Measurements from ENCODE around the gene LRRIQ4. TPM values are rescaled to one million over a fixed set of nuclear protein-coding genes. Genes with fewer than 3 reads are reported as not detected.

Gene LRRIQ4
- total and polyA plus RNA-seq, 4 donors: 0.09 TPM; not detected in 3

GRCh38 chr3:169855514-169855913, 42.8 kb downstream of the LRRIQ4 start:
- no peak overlapping the region for H3K9ac ChIP-seq (ENCODE audit: low read depth in 1 of 2, low read length in 2 of 2)
- no peak for DNase-seq (ENCODE audit: low spot score)
- H3K9me3 ChIP-seq (ENCODE audit: control insufficient read depth in 4 of 4, low read length in 3 of 4): no peaks in the 10 kb centered on the region
- TF ChIP-seq JUND (IDR thresholded peaks at IDR 0.05): no peak
- no peak for TF ChIP-seq RAD21 (IDR thresholded peaks at IDR 0.05)
- TF ChIP-seq HNF4A (conservative IDR thresholded peaks at IDR 0.05): no peak
- TF ChIP-seq RXRA (IDR thresholded peaks at IDR 0.05): no peak
- TF ChIP-seq SP1 (IDR thresholded peaks at IDR 0.05): no peak
- no peak for TF ChIP-seq ATF3 (IDR thresholded peaks at IDR 0.05)
- no peak for TF ChIP-seq REST (IDR thresholded peaks at IDR 0.05)
- no peak for TF ChIP-seq YY1 (IDR thresholded peaks at IDR 0.05)
- no peak for TF ChIP-seq FOXA1 (IDR thresholded peaks at IDR 0.05)
- no peak for TF ChIP-seq NR2F2 (IDR thresholded peaks at IDR 0.05)
- no peak for TF ChIP-seq ZBTB33 (IDR thresholded peaks at IDR 0.05)
- no peak for TF ChIP-seq HNF4G (IDR thresholded peaks at IDR 0.05)
- TF ChIP-seq GABPA (IDR thresholded peaks at IDR 0.05 in 1 of 2, conservative IDR thresholded peaks at IDR 0.05 in 1 of 2): no peak
- no peak for TF ChIP-seq MAX (IDR thresholded peaks at IDR 0.05)
- no peak for TF ChIP-seq TAF1 (conservative IDR thresholded peaks at IDR 0.05)
- TF ChIP-seq CTCF (IDR thresholded peaks at IDR 0.05; ENCODE audit: low read depth, low read length, missing input control): no peak
- no peak for TF ChIP-seq FOXA2 (IDR thresholded peaks at IDR 0.05)
- WGBS: 85% methylated on average over 3 of the region's 3 CpGs
- H3K4me3 ChIP-seq (ENCODE audit: low read depth in 1 of 3, low read length in 3 of 3): no peak overlapping the region
- H3K36me3 ChIP-seq (ENCODE audit: control insufficient read depth in 4 of 4, insufficient read depth in 3 of 4, low read depth in 1 of 4, low read length in 3 of 4): no peaks in the 10 kb centered on the region
- no peak overlapping the region for H3K27ac ChIP-seq (ENCODE audit: low read depth in 1 of 2, low read length in 2 of 2)
- H3K27me3 ChIP-seq (ENCODE audit: control insufficient read depth in 4 of 4, insufficient read depth in 4 of 4, low read length in 3 of 4): no peaks in the 10 kb centered on the region
- no peaks in the 10 kb centered on the region for H3K4me1 ChIP-seq (ENCODE audit: control insufficient read depth in 4 of 4, insufficient read depth in 4 of 4, low read length in 3 of 4)

- WGBS: 94% methylated on average over 2 of the region's 2 CpGs
- no peak for TF ChIP-seq ATF3 (IDR thresholded peaks at IDR 0.05)
- TF ChIP-seq CTCF (IDR thresholded peaks at IDR 0.05; ENCODE audit: low read depth, low read length, missing input control): no peak
- TF ChIP-seq TAF1 (conservative IDR thresholded peaks at IDR 0.05): no peak
Observed at GRCh38 chr3:169857811-169858210, 45.1 kb downstream of the LRRIQ4 start.

More at GRCh38 chr3:169857811-169858210, 45.1 kb downstream of the LRRIQ4 start:
- no peak overlapping the region for H3K4me3 ChIP-seq (ENCODE audit: low read depth in 1 of 3, low read length in 3 of 3)
- DNase-seq (ENCODE audit: low spot score): no peak
- no peaks in the 10 kb centered on the region for H3K4me1 ChIP-seq (ENCODE audit: control insufficient read depth in 4 of 4, insufficient read depth in 4 of 4, low read length in 3 of 4)
- H3K36me3 ChIP-seq (ENCODE audit: control insufficient read depth in 4 of 4, insufficient read depth in 3 of 4, low read depth in 1 of 4, low read length in 3 of 4): no peaks in the 10 kb centered on the region
- H3K27ac ChIP-seq (ENCODE audit: low read depth in 1 of 2, low read length in 2 of 2): no peak overlapping the region
- no peaks in the 10 kb centered on the region for H3K9me3 ChIP-seq (ENCODE audit: control insufficient read depth in 4 of 4, low read length in 3 of 4)
- H3K9ac ChIP-seq (ENCODE audit: low read depth in 1 of 2, low read length in 2 of 2): no peak overlapping the region
- H3K27me3 ChIP-seq (ENCODE audit: control insufficient read depth in 4 of 4, insufficient read depth in 4 of 4, low read length in 3 of 4): no peaks in the 10 kb centered on the region

Measured in liver (tissue), 9 donors.